Bronchial smooth muscle cell (primary cell): ENCODE data around the gene RSRP1. TPM values are rescaled to one million over a fixed set of nuclear protein-coding genes. Genes with fewer than 3 reads are reported as not detected.

ENCODE experiments used
- total RNA-seq: library from RNA; depleted of rRNA; stranded (reverse); fragments of >200 nt; gene quantifications from 2 replicates; pipeline ENCODE4 v1.2.1, GENCODE V29; 2014

The RSRP1 gene, protein sequence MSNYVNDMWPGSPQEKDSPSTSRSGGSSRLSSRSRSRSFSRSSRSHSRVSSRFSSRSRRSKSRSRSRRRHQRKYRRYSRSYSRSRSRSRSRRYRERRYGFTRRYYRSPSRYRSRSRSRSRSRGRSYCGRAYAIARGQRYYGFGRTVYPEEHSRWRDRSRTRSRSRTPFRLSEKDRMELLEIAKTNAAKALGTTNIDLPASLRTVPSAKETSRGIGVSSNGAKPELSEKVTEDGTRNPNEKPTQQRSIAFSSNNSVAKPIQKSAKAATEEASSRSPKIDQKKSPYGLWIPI
- 122 and 226 TPM in 2 replicates for total RNA-seq

DNA sequence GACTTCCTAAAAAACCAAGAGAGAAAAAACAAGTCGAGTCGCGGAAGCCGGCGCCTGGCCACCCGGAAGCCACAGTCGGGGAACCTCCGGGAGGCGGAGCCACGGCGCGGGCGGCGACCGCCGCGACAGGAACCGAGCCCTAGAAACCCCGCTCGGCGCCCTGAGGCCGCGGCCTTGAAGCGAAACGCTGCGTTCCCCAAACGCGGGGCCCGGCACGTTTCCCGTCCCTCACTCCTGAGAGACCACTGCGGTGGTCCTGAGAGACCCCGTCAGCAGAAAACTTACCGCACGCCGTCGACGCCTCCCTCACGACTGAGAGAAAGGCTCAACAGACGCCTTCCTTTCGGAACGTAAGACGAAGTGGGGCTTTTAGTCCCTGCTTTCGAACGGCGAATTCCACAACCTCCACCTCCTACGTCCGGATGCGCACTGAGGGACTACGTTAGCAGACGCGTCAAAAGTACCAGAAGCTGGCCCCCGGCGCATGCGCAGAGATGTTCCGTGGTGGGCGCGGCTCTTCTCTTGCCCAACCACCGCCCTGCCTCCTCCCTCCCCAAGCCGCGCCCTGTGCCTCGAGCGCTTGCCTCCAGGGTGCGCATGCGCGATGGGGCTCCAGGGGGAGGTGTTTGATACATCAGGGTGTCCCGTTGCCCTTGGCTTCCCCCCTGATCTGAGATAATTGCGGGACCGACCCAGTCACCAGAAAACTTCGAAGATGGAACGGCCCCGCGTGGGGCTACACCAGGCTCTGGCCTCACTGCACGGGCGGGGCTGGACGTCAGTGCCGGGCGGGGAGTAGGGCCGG lies at the start of gene RSRP1:
RSRP1 (minus strand) TSS at position 431 of the 805 bp plus-strand sequence. CDS start 491 bp downstream, outside the sequence.

DNA sequence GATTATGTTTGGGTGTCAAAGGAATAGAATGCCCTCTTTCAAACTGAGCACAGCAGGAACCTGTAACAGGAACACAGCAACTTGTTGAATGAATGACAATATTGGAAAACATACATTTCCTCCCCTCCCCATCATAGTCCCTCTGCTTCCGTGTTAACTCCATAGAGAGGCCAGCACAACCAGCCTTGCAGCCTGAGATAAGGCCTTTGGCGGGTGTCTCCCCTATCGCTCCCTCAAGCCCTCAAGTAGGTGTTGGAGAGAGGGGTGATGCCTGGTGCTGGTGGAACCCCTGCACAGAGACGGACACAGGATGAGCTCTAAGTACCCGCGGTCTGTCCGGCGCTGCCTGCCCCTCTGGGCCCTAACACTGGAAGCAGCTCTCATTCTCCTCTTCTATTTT lies 25.0 kb upstream of the RSRP1 start, which contains the start of gene RHD:
RHD (plus strand) TSS at position 272 of the 400 bp plus-strand sequence; CDS start at position 311, 39 bp downstream.

DNA sequence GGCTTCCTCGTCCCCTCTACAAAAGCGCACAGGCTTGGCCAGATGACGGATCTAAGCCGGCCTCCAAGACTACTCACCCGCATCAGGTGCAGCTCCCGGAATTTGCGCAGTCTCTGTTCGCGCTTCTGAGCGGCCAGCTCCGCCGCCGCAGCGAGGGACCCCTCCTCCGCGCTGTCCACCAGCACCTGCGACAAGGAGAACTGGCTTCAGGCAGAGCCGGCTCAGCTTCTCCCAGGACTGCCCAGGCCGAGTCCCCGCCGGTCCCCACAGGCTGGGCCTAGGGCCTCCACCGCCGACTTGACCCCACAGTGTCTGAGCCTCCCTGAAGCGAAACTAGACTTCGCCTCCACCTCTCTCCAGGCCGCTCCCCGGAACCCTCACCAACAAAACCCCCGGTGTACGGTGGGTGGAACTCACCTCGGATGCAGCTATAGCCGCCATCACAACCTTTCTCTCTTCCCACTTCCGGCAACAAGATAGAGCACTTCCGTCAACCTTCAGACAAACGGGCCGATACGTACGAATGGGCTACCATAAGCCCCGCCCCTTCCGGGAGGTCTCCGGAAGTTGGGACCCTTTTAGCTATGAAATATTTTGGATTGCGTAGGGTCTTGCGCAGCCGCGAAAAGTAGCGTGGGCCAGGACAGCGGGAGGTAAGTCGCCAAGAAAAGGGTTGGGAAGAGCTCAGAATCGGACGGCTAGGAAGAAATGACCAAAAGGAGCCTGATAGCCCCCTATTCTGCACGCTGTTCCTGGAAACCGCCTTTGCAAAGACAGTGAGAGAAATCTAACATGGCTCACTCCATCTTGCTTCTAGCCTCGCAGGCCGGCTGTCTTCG lies 15.0 kb downstream of the RSRP1 start, which contains the start of gene SYF2:
SYF2 (minus strand) TSS at position 476 of the 839 bp plus-strand sequence; CDS start at position 441, 35 bp downstream.

Other genes starting within 250 kb of the RSRP1 start
- 28.3 and 45.4 TPM in 2 replicates for gene SYF2, start 15.0 kb downstream of the RSRP1 start, total RNA-seq
- gene RHD, start 25.1 kb upstream of the RSRP1 start, total RNA-seq, result not detected in 2 replicates
- 72.6 and 121 TPM in 2 replicates for gene TMEM50A, start 90.9 kb upstream of the RSRP1 start, total RNA-seq
- gene RHCE, start 173.4 kb upstream of the RSRP1 start, total RNA-seq, result 1.5 and 1.6 TPM in 2 replicates
- gene MACO1, start 183.4 kb upstream of the RSRP1 start, total RNA-seq, result 9.4 and 12.0 TPM in 2 replicates